ENCODE results near the gene COX15. TPM values are rescaled to one million over a fixed set of nuclear protein-coding genes. Genes with fewer than 3 reads are reported as not detected.

Gene COX15
- 27.1 to 32.7 TPM (median 30.0 TPM) in 5 replicates for total RNA-seq (2022; extraction: Qiagen RNA extraction; ENCODE audit: low read depth)

DNA sequence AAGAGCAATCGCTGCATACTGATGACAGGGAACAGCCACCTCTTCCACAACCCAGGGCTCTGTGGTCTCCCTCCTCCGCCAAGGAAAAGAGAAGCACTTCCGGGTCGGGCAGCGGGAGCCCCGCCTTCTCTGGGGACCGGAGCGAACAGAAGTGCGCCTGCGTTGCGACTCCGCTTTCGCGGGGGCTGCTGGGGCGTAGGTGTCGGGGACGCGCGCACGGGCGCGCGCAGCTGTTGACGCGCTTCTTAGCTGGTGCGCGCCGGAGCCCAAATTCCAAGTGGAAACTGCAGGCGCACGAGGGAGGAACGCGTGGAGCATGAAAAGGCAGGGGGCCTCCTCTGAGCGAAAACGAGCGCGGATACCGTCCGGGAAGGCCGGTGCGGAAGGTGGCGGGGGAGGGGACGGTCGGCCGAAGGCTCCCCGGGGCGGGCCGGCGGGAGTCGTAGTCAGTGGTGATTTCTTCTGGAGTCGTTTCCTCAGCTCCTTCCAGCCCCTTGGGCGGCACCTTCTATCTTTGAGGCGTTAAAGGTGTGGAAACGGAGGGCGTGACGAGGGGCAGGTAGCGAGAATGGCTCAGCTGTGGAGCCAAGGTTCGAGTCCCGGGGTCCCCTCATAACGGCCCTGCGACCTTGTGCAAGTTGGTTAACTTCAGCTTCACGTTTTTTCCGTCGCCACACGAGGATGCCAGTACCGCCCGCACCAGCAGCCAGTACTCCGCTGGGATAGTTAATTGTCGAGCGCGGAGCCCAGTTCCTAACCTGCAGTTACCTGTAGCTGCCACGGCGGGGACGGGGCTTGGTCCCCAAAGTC is at the start of gene COX15, which contains the start of gene CUTC:
Gene COX15, minus strand, starts transcription at position 95 of the 810 bp plus-strand sequence. Its CDS starts 78 bp downstream, at position 17.
Gene CUTC, plus strand, starts transcription at position 202 of the 810 bp plus-strand sequence. Its CDS starts 115 bp downstream, at position 317.

Other genes with a start within 250 kb of the COX15 start
- gene NKX2-3, start 199.2 kb downstream of the COX15 start, total RNA-seq (2022; extraction: Qiagen RNA extraction; ENCODE audit: low read depth), result 0.07 to 0.08 TPM (median 0.08 TPM) in 3 of 5 replicates, not detected in the others
- gene SLC25A28, start 111.7 kb downstream of the COX15 start, total RNA-seq (2022; extraction: Qiagen RNA extraction; ENCODE audit: low read depth), result 21.8 to 27.2 TPM (median 25.5 TPM) in 5 replicates
- gene ENTPD7, start 72.6 kb downstream of the COX15 start, total RNA-seq (2022; extraction: Qiagen RNA extraction; ENCODE audit: low read depth), result 8.7 to 13.7 TPM (median 12.8 TPM) in 5 replicates
- gene CUTC, start 107 bp upstream of the COX15 start, total RNA-seq (2022; extraction: Qiagen RNA extraction; ENCODE audit: low read depth), result 32.6 to 38.3 TPM (median 33.9 TPM) in 5 replicates
- gene ABCC2, start 50.5 kb upstream of the COX15 start, total RNA-seq (2022; extraction: Qiagen RNA extraction; ENCODE audit: low read depth), result 126 to 164 TPM (median 138 TPM) in 5 replicates